ENCODE data around the gene LRRC8D. TPM values are rescaled to one million over a fixed set of nuclear protein-coding genes. Genes with fewer than 3 reads are reported as not detected.

Gene LRRC8D
- total RNA-seq, 2 donors from 2014 or later, result 35.8 to 42.7 TPM

DNA sequence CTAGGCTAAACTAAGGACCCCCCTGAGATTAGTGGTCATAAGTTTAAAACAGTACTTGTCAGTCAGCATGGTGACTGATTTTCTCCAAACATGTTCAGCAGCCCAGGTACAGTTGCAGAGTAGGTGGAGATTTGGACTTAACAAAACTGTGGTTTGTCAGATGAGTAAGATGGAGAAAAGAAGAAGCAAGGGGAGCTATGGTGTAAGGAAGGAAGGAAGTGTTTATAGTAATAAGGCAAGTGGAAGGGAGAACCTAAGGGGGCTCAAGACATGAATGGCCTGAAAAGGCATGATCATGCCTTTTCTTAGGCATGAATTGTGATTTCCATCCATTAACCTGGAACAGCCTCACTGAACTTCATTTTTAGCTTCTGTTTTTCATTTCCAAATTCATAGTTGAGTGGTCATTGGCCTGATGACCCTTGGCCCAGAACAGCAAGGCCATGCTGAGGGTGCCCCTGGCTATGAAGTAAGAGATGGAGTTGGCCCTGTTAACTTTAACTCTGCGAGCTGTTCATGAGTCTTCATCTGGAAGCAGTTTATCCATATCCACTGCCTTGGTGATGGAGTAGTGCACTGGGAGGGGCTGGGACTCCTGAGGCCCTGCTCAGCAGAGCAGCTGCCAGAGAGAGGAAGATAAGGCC is 60.7 kb downstream of the LRRC8D start:
- no peak overlapping the region for H3K9ac ChIP-seq (ENCODE audit: low read depth in 2 of 2, low read length in 2 of 2)
- no peak overlapping the region for H3K27ac ChIP-seq
- no peaks in the 10 kb centered on the region for H3K36me3 ChIP-seq
- H3K9me3 ChIP-seq, result no peaks in the 10 kb centered on the region
- H3K27me3 ChIP-seq, result no peaks in the 10 kb centered on the region
- H3K4me3 ChIP-seq, result no peak overlapping the region
- no peak for DNase-seq
- intact Hi-C loops (cut with DNase I), result no loop called here
- TF ChIP-seq, protein P1, sequence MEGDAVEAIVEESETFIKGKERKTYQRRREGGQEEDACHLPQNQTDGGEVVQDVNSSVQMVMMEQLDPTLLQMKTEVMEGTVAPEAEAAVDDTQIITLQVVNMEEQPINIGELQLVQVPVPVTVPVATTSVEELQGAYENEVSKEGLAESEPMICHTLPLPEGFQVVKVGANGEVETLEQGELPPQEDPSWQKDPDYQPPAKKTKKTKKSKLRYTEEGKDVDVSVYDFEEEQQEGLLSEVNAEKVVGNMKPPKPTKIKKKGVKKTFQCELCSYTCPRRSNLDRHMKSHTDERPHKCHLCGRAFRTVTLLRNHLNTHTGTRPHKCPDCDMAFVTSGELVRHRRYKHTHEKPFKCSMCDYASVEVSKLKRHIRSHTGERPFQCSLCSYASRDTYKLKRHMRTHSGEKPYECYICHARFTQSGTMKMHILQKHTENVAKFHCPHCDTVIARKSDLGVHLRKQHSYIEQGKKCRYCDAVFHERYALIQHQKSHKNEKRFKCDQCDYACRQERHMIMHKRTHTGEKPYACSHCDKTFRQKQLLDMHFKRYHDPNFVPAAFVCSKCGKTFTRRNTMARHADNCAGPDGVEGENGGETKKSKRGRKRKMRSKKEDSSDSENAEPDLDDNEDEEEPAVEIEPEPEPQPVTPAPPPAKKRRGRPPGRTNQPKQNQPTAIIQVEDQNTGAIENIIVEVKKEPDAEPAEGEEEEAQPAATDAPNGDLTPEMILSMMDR (IDR thresholded peaks at IDR 0.05), result no peak
- no peaks in the 10 kb centered on the region for H3K4me1 ChIP-seq

DNA sequence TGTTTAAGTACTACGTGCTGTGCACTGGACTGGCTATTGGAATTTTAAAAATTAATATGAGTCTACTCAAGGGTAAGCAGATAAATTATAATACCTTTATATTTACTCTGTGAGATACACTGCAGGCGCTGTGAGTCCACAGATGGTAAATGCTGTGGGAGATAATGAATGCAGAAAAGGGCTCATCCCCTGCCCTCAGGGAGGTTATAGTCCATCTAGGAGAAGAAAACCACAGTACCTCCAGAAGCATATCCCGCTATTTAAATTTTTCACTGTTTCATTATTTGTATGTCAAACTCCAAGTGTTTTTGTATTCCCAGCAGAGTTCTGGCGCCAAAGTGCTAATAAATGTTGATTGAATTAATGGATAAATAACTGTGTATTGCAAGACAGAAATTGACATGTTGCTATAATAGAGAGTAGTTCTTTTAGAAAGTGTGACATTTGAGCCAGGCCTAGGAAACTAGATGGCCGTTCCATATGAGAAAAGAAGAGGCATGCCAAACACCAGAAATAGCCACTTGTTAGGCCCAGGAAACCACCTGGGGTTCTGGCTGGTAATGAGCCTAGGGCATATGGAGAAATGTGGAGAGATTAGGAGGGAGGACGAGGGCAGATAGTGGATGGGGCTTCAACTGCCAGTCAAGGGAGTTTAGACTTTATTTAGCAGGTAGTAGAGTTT is 61.7 kb downstream of the LRRC8D start:
- no peaks in the 10 kb centered on the region for H3K27me3 ChIP-seq
- DNase-seq, result no peak
- no peak overlapping the region for H3K9ac ChIP-seq (ENCODE audit: low read depth in 2 of 2, low read length in 2 of 2)
- H3K27ac ChIP-seq, result no peak overlapping the region
- H3K36me3 ChIP-seq, result no peaks in the 10 kb centered on the region
- no peak overlapping the region for H3K4me3 ChIP-seq
- H3K4me1 ChIP-seq, result no peaks in the 10 kb centered on the region
- no peaks in the 10 kb centered on the region for H3K9me3 ChIP-seq
- TF ChIP-seq, protein P1 (IDR thresholded peaks at IDR 0.05), result no peak
- intact Hi-C loops (cut with DNase I), result no loop called here

DNA sequence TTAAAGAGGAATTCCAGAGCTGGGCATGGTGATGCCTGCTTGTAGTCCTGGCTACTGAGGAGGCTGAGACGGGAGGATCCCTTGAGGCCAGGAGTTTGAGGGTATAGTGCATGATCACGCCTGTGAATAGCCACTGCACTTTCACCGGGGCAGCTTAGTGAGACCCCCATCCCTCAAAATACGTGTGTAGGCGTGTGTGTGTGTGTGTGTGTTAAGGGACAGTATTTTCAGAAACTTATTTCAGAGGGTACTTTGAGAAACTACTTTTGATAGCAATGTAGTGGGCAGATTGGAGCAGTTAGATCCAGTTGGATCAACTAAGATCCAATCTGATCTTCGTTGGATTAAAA is 62.2 kb downstream of the LRRC8D start:
- Histone ChIP-seq H3K27me3 (no peaks in the 10 kb centered on the region), H3K9ac (ENCODE audit: low read depth in 2 of 2, low read length in 2 of 2) (no peak overlapping the region), H3K36me3 (no peaks in the 10 kb centered on the region), H3K9me3 (no peaks in the 10 kb centered on the region), H3K4me3 (no peak overlapping the region), H3K4me1 (no peaks in the 10 kb centered on the region), H3K27ac (no peak overlapping the region)
- DNase-seq, result no peak
- intact Hi-C loops (cut with DNase I), result no loop called here
- TF ChIP-seq, protein P1 (IDR thresholded peaks at IDR 0.05), result no peak

DNA sequence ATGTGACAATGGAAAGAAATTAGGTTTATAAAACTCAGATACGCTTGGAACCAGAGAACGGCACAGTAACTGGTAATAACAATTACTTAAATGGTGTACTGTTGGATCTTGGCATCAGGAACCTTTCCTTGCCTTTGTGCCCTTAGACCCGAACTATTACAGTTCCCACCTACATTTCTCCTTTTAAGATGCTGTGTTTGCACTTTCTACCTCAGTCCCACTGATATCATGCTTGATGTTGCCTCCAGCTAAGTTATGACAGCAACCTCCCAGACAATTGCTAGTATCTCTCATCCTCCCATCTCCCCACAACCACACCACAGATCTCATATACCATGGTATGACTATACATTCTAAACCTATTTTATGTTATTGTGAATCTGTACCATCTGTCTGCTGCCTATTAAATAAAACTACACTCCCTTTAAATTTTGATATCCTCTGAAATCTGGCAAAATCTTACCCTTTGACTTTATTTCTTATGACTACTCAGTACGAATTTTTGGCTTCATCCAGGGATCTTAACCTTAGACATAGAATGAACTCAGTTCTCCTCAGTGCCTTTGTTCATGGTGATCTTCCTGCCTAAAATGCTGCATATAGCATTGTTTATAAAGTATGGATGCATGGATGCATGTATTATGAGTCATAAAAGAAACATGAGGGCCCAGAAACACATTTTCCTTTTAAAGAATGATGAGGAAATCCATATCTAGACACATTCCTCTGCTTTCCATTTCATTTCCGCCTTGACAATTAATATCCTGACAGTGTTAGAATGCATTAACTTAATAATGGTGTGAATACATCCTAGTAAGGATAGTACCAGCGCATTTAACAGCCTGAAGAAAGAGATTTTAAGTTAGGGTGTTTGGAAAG is 64.1 kb downstream of the LRRC8D start:
- Histone ChIP-seq H3K4me3 (no peak overlapping the region), H3K36me3 (no peaks in the 10 kb centered on the region), H3K9ac (ENCODE audit: low read depth in 2 of 2, low read length in 2 of 2) (no peak overlapping the region), H3K4me1 (no peaks in the 10 kb centered on the region), H3K9me3 (no peaks in the 10 kb centered on the region), H3K27me3 (no peaks in the 10 kb centered on the region), H3K27ac (no peak overlapping the region)
- no peak for DNase-seq
- TF ChIP-seq, protein P1 (IDR thresholded peaks at IDR 0.05), result no peak
- intact Hi-C loops (cut with DNase I), result no loop called here

DNA sequence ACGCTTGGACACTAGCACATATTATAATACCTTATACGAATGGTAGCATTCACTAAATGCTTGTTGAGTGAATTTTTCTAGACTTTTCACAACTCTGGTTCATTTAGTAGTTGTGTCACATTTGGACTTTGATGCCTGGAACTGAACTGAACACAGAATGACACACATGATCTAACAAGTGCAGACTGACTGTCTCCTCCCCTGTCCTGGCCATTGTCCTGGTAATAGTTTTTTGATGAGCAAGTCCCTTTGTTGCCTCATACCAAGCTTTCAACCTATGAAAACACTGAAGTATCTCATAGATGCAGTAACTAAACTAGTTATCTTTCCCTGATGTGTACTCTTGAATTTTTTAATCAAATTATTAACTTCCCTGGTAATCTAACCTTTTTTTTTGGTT is 66.4 kb downstream of the LRRC8D start:
- TF ChIP-seq, protein P1 (IDR thresholded peaks at IDR 0.05), result no peak
- no peaks in the 10 kb centered on the region for H3K36me3 ChIP-seq
- no peak overlapping the region for H3K9ac ChIP-seq (ENCODE audit: low read depth in 2 of 2, low read length in 2 of 2)
- H3K4me1 ChIP-seq, result no peaks in the 10 kb centered on the region
- H3K27me3 ChIP-seq, result no peaks in the 10 kb centered on the region
- H3K27ac ChIP-seq, result no peak overlapping the region
- H3K9me3 ChIP-seq, result no peaks in the 10 kb centered on the region
- no peak for DNase-seq
- no peak overlapping the region for H3K4me3 ChIP-seq
- intact Hi-C loops (cut with DNase I), result no loop called here
